Body of pancreas (tissue), 4 donors: ENCODE data around the gene MAVS.

Experiments used
- CTCF ChIP-seq, 7 experiments: fragments of 450-650 bp in 4 of 7; fragments of 200-600 bp in 3 of 7; sonication (generic) in 3 of 7; IDR thresholded peaks; one replicate each; pipeline ENCODE4 v1.5.1; 2016 to 2019; ENCODE audit warnings: antibody characterized with exemption in 7 of 7
- POLR2A ChIP-seq, 3 donors: fragments of 450-650 bp; IDR thresholded peaks; one replicate each; pipeline ENCODE4 v1.6.1; 2016; ENCODE audit warnings: antibody characterized with exemption in 3 of 3, mild to moderate bottlenecking in 2 of 3

GRCh38 chr20:3885715-3886114, 39.1 kb downstream of the MAVS start:
- TF ChIP-seq POLR2A (IDR thresholded peaks at IDR 0.05): no peak
- no peak for TF ChIP-seq CTCF (IDR thresholded peaks at IDR 0.05)
